Loucy (cell line): ENCODE data around the gene ASB1.
A peak's percentile ranks its signal among the peaks of the same experiment; 100 is the strongest.

Experiments
- EZH2phosphoT487 ChIP-seq: fragments of 200-600 bp; IDR thresholded peaks from 2 replicates; pipeline ENCODE4 v1.6.1; 2018; ENCODE audit warnings: antibody characterized with exemption, mild to moderate bottlenecking, moderate library complexity, borderline replicate concordance
- TF ChIP-seq, protein P1 (sequence below): fragments of 200-600 bp; sonication (generic); conservative IDR thresholded peaks from 2 replicates; pipeline ENCODE4 v1.5.1; 2014; ENCODE audit warnings: mild to moderate bottlenecking, antibody characterized with exemption, low read length

DNA sequence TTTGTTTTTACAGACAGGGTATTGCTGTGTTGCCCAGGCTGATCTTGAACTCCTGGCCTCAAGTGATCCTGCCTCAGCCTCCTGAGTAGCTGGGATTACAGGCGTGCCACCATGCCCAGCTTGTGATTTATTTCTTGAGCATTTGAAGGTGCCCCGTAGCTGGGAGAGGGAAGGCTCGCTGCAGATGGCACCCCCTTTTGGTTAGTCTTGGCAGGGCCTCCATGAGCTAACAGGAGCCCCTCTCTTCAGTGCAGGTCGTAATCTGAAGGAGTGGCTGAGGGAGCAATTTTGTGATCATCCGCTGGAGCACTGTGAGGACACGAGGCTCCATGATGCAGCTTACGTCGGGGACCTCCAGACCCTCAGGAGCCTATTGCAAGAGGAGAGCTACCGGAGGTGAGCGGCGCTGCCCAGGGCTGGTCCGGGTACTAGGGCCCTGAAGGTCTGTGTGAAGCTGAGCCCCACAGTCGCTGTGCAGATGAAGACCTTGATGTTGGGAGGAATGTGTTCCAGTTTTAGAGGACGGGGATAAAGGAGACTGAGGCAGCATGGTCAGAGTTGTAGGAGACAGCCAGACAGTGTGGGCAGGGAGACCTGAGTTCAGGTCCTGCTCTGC lies 6.7 kb downstream of the ASB1 start:
- no peak for TF ChIP-seq EZH2phosphoT487
- TF ChIP-seq, protein P1, sequence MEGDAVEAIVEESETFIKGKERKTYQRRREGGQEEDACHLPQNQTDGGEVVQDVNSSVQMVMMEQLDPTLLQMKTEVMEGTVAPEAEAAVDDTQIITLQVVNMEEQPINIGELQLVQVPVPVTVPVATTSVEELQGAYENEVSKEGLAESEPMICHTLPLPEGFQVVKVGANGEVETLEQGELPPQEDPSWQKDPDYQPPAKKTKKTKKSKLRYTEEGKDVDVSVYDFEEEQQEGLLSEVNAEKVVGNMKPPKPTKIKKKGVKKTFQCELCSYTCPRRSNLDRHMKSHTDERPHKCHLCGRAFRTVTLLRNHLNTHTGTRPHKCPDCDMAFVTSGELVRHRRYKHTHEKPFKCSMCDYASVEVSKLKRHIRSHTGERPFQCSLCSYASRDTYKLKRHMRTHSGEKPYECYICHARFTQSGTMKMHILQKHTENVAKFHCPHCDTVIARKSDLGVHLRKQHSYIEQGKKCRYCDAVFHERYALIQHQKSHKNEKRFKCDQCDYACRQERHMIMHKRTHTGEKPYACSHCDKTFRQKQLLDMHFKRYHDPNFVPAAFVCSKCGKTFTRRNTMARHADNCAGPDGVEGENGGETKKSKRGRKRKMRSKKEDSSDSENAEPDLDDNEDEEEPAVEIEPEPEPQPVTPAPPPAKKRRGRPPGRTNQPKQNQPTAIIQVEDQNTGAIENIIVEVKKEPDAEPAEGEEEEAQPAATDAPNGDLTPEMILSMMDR = peak; percentile 44; the same call in 1 of the 2 replicates
